GM19023 (cell line): ENCODE measurements around the gene TTC33.
A peak's percentile ranks its signal among the peaks of the same experiment; 100 is the strongest.
"Not testable (repeated sequence)": the region's sequence is repeated elsewhere in the genome, so short reads cannot be mapped to it uniquely, and the experiment has no call there.

Experiments
- ATAC-seq: cut with Tn5 transposase; IDR thresholded peaks from one replicate; pipeline ENCODE4 v1.9.1; 2021; ENCODE audit warnings: mild to moderate bottlenecking, moderate library complexity; ENCODE audit not compliant: unreplicated experiment

TTC33 gene

GRCh38 chr5:40575921-40576320, 179.8 kb downstream of the TTC33 start:
- no peak for ATAC-seq

DNA sequence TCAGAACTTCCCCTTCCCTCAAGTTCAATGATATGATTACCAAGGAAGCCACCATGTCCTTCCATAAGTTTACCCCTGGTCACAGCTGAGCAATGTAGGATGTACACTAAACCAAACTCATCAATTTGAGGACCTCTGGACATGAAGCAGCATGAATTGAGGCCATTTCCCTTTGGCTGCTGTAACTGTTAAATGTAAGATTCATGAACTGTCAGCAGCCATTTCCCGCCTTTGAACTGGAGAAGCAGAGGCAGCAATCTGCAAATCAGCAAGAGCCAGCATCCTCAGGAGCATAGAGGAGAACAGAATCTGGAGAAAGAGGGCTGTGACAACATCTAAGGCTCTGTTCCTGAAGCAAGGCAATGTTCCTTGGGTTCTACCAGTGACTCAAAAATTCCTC, 180.3 kb downstream of the TTC33 start:
- no peak for ATAC-seq

DNA sequence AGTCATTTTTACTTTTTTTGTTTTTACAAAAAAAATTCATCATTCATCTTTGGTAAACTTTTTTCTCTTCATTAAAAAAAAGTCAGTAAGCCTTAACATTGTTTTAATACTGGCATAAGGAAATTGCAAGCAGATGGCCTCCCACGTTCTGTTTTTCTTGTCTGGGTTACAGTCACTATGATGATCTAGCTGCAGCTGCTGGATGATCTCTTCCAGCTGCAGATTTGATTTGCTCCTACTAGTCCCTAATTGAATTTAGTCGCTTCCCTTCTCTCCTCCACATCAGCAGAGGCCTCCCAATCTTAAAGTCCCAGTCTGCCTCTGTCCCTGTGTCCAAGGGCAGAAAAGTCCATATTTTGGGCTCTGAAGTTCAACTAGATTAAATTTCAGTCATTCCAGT, 182.8 kb downstream of the TTC33 start:
- no peak for ATAC-seq

DNA sequence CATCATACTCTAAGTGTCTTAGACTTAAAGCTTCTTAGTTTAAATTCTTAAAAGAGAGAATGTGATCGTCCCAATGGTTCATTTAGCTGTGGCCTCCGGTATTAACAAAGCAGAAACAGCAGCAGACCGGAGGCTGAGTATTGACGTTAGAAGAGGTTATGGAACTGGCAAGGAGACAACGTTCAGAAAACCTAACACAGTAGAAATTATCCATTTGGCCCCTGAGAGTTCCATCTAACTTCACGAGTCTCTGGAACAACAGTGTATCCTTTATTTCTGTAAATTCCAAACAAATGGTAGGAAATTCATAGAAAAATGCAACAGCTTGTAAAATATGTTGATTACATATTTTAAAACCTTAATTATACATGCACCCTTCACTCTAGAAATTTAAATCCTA, 183.4 kb downstream of the TTC33 start:
- no peak for ATAC-seq

GRCh38 chr5:40571729-40572128, 184.0 kb downstream of the TTC33 start:
- ATAC-seq = no peak

GRCh38 chr5:40570408-40571129, 185.2 kb downstream of the TTC33 start:
- peak; percentile 71 for ATAC-seq

DNA sequence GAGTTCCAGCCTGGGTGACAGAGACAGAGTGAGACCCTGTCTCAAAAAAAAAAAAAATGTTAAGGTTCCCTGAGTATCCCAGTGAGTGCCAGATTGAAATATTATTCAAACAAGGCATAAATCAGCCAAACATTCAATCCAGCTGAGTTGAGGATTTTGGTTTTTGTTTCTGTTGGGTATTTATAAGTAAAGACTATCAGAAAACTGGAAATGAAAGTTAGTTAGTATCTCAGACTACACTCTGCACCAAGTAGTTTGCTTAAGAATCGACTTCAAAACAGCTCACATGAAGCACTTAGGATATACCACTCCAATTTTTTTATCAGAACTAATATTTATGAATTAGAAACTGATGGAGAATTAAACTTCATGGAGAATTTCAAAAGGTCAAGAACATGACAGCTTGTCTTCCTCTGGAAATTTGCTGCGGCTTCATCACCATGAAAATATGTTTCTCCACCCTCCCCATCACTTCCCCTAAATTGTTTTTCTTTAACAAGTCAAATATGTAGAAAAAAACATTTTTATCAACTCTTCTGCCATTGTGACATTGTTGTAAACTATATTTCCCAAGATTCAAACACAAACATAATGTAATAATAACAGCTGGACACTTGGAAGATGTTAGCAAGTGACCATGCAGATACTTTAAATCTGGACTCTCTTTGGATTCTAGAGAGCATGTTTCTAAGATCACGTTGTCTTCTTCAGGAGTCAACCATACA, 186.1 kb downstream of the TTC33 start:
- ATAC-seq = no peak

- ATAC-seq = no peak
Observed at GRCh38 chr5:40568548-40568947, 187.2 kb downstream of the TTC33 start.

DNA sequence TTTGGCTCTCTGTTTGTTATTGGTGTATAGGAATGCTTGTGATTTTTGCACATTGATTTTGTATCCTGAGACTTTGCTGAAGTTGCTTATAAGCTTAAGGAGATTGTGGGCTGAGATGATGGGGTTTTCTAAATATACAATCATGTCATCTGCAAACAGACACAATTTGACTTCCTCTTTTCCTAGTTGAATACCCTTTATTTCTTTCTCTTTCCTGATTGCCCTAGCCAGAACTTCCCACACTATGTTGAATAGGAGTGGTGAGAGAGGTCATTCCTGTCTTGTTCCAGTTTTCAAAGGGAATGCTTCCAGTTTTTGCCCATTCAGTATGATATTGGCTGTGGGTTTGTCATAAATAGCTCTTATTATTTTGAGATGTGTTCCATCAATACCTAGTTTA, 192.6 kb downstream of the TTC33 start:
- ATAC-seq = not testable (repeated sequence)

GRCh38 chr5:40560474-40561110, 195.2 kb downstream of the TTC33 start:
- ATAC-seq = no peak

GRCh38 chr5:40559306-40559705, 196.5 kb downstream of the TTC33 start:
- ATAC-seq = no peak

DNA sequence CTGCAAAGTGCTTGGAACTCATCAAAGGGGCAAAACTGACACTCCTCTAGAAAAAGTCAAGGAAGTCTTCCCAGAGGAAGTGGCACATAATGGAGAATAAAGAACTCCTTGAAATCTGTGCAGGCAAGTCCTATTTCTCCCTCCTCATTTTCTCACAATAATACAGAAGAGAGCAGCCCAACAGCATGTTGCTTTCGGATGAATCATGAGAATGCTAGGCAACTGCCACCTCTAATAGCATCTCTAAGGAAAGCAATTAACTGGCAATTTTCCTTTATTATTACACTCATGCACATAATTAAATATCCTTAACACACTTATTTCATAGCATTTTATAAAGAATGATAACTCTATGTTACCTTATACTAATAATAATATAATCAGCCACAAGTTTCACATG, 198.3 kb downstream of the TTC33 start:
- no peak for ATAC-seq

- no peak for ATAC-seq
Observed at GRCh38 chr5:40556811-40557210, 198.9 kb downstream of the TTC33 start.

DNA sequence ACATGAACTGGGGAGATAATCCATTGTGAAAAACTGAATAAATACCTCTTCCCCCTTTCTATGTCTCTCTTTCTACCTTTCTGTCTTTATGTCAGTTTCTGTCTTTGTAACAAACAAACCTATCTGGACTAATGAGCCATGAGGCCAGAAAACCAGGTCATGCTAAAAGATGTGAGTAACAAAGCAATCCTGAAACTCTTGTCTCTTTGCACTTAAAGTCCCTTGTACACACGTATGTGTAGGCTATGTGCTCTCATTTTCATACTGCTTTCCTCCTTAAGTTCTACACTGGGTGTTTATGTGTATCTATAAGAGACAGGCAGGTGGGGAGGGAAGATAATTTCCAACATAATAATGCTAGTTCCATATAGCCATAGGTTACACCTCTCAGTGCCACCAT, 199.9 kb downstream of the TTC33 start:
- no peak for ATAC-seq

GRCh38 chr5:40554813-40555212, 200.9 kb downstream of the TTC33 start:
- ATAC-seq = no peak

DNA sequence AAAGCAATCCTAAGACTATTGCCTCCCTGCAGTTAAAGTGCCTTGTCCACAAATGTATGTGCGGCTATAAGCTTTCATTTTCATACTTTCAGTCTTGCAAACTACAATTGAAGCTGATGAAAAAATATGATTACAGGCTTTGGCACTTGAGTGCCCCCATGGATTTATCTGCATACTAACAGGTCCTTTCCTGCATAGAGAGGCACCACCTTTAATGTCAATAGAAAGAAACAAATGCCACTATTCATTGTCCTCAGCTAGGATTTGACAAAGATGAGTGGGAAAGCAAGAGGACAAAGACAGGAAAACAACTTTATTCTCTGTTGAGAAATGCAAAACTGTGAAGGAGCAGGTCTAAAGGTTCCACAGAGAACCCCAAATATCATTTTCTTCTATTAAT, 201.7 kb downstream of the TTC33 start:
- no peak for ATAC-seq

DNA sequence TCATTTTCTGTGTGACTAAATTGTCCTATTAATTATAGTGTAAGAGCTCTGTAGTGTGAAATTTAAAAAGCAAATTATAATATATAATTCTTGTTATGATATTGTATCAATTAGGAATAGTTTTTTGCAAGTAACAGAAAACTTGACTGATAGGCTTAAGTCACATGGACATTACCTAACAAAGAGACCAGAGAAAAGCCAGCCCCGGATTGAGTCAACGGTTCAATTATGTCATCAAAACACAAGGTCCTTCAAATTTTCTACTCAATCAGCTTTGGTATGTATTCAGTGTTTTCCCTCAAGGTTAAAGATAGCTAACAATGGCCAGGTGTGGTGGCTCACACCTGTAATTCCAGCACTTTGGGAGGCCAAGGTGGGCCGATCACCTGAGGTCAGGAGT, 202.8 kb downstream of the TTC33 start:
- ATAC-seq = no peak

GRCh38 chr5:40551496-40552491, 204.0 kb downstream of the TTC33 start:
- no peak for ATAC-seq

- ATAC-seq = no peak
Observed at GRCh38 chr5:40550481-40550880, 205.3 kb downstream of the TTC33 start.

DNA sequence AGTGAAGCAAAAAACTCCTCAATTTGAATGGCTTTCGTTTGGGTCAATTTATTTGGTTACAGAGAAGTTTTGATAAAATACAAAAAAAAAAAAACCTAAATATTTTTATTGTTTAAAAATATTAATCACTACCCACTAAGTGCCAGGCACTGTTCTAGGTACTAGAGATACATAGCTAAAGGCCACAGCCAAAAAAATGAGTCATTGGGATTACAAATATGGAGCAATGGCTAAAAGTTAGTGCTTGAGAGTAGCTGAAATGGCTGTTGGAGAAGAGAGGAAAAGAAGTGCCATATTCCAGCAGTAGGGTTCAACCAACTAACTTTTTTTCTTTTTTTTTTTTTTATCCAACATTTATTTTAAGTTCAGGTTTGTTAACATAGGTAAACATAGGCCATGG, 206.1 kb downstream of the TTC33 start:
- no peak for ATAC-seq

GRCh38 chr5:40547994-40548575, 207.7 kb downstream of the TTC33 start:
- no peak for ATAC-seq
